ENCODE data around the gene SLC15A2. TPM values are rescaled to one million over a fixed set of nuclear protein-coding genes. Genes with fewer than 3 reads are reported as not detected.

Gene SLC15A2
- total and polyA plus RNA-seq, 2 experiments from 2014 or later: 0.26 to 0.90 TPM

GRCh38 chr3:121979246-121979645 is 85.0 kb downstream of the SLC15A2 start (continued):
- TF ChIP-seq ZNF462 (CRISPR knock-in tag; IDR thresholded peaks at IDR 0.05) (no peak), EZH2 (IDR thresholded peaks at IDR 0.05; ENCODE audit: low read depth, unreplicated experiment) (no peak), ZNF114 (CRISPR knock-in tag; IDR thresholded peaks at IDR 0.05) (no peak)

GRCh38 chr3:121979734-121980449 is 85.7 kb downstream of the SLC15A2 start:
- no peak for DNase-seq (ENCODE audit: low spot score)
- Histone ChIP-seq H3K4me1 (ENCODE audit: insufficient read depth) (no peaks in the 10 kb centered on the region), H3F3A (replicated peaks; ENCODE audit: low read depth) (no peaks in the 10 kb centered on the region), H3K27me3 (ENCODE audit: insufficient read depth) (no peaks in the 10 kb centered on the region), H4K20me1 (replicated peaks; ENCODE audit: insufficient read depth) (no peaks in the 10 kb centered on the region), H2AFZ (no peak overlapping the region), H3K4me3 (no peak overlapping the region), H3K9me2 (ENCODE audit: insufficient read depth) (0 out of 2 replicates have a peak, but pooled peaks cover 5% of the 10 kb centered on the region), H3K27ac (ENCODE audit: low read depth) (no peak overlapping the region), H3K4me2 (no peak overlapping the region), H3K79me2 (replicated peaks; ENCODE audit: insufficient read depth) (no peaks in the 10 kb centered on the region), H3K36me3 (ENCODE audit: insufficient read depth) (no peaks in the 10 kb centered on the region)
- Mint-ChIP-seq H3K4me1 (no peaks in the 10 kb centered on the region), H3K27ac (no peak overlapping the region), H3K4me3 (no peak overlapping the region), H3K27me3 (ENCODE audit: insufficient read depth, low read depth, poor library complexity) (peaks cover 1% of the 10 kb centered on the region), H3K36me3 (ENCODE audit: low read depth) (peaks cover 23% of the 10 kb centered on the region), H3K9me3 (peaks cover 24% of the 10 kb centered on the region)
- no peak for ATAC-seq
- TF ChIP-seq CTCF (conservative IDR thresholded peaks at IDR 0.05; ENCODE audit: low read depth in 2 of 2) (no peak), POLR2AphosphoS5 (IDR thresholded peaks at IDR 0.05; ENCODE audit: low read depth) (no peak), NANOG (IDR thresholded peaks at IDR 0.05; ENCODE audit: borderline replicate concordance) (no peak), ETS1 (IDR thresholded peaks at IDR 0.05) (no peak), JUNB (IDR thresholded peaks at IDR 0.05; ENCODE audit: unreplicated experiment) (no peak), CREB1 (CRISPR knock-in tag; IDR thresholded peaks at IDR 0.05; ENCODE audit: low read depth) (no peak), REST (IDR thresholded peaks at IDR 0.05; ENCODE audit: unreplicated experiment) (no peak), ZNF114 (CRISPR knock-in tag; IDR thresholded peaks at IDR 0.05) (no peak), EZH2phosphoT487 (IDR thresholded peaks at IDR 0.05; ENCODE audit: unreplicated experiment) (no peak)

Measured in GM23338 (cell line).